K562 (cell line): ENCODE measurements around the gene SPRR2D. TPM values are rescaled to one million over a fixed set of nuclear protein-coding genes. Genes with fewer than 3 reads are reported as not detected.

ENCODE experiments used
- ARID3B ChIP-seq: fragments of 250-450 bp; sonication (Bioruptor Pico); IDR thresholded peaks from 2 replicates; pipeline ENCODE4 v1.4.0; 2020; ENCODE audit warnings: borderline replicate concordance
- BMI1 ChIP-seq: fragments of 150-350 bp; IDR thresholded peaks from 2 replicates; pipeline ENCODE4 v1.6.1; 2014; ENCODE audit warnings: low read length
- CEBPG ChIP-seq, 3 experiments: fragments of 200-800 bp in 1 of 3; sonication (Bioruptor generic) in 1 of 3; sonication (generic) in 1 of 3; formaldehyde crosslinking in 1 of 3; IDR thresholded peaks in 2 of 3; conservative IDR thresholded peaks in 1 of 3; 2 replicates each; pipeline versions ENCODE4 v1.6.1 to v1.8.0; 2016 to 2022; ENCODE audit warnings: missing compliant biosample characterization in 2 of 3, missing genetic modification characterization in 2 of 3, mild to moderate bottlenecking in 1 of 3, missing genetic modification reagents in 1 of 3
- CTBP1 ChIP-seq: fragments of 450-650 bp; IDR thresholded peaks from 2 replicates; pipeline ENCODE4 v1.6.1; 2016; ENCODE audit warnings: borderline replicate concordance
- E2F4 ChIP-seq: sonication (generic); formaldehyde crosslinking; IDR thresholded peaks from 2 replicates; pipeline ENCODE4 v1.8.0; 2022; ENCODE audit warnings: mild to moderate bottlenecking, low read depth, missing genetic modification reagents
- ELK3 ChIP-seq: fragments of 450-650 bp; formaldehyde crosslinking; IDR thresholded peaks from 2 replicates; pipeline ENCODE4 v1.4.0; 2020; ENCODE audit warnings: mild to moderate bottlenecking
- EP300 ChIP-seq: IDR thresholded peaks from 2 replicates; pipeline ENCODE4 v1.6.1; 2012; ENCODE audit warnings: low read length, improper control_type of control experiment
- HDAC6 ChIP-seq: IDR thresholded peaks from 2 replicates; pipeline ENCODE4 v1.6.1; 2012; ENCODE audit warnings: low read depth, mild to moderate bottlenecking, control low read depth, inconsistent platforms, low read length, moderate library complexity
- KDM1A ChIP-seq, 2 experiments: fragments of 450-650 bp; IDR thresholded peaks; 2 replicates each; pipeline ENCODE4 v1.6.1; 2016; ENCODE audit warnings: mild to moderate bottlenecking in 2 of 2
- L3MBTL2 ChIP-seq: fragments of 450-650 bp; IDR thresholded peaks from 2 replicates; pipeline ENCODE4 v1.6.1; 2016; ENCODE audit warnings: mild to moderate bottlenecking, moderate library complexity
- MAZ ChIP-seq, 2 experiments: fragments of 450-650 bp in 1 of 2; sonication (generic) in 1 of 2; formaldehyde crosslinking; IDR thresholded peaks in 1 of 2; conservative IDR thresholded peaks in 1 of 2; 2 replicates each; pipeline versions ENCODE4 v1.4.0 to v1.5.0; 2020; ENCODE audit warnings: mild to moderate bottlenecking in 1 of 2, missing genetic modification reagents in 1 of 2
- MYC ChIP-seq, 2 experiments: fragments of 250-450 bp in 1 of 2; sonication (Bioruptor Pico) in 1 of 2; IDR thresholded peaks; 2 replicates each; pipeline versions ENCODE4 v1.5.1 to v1.6.1; 2012 to 2021; ENCODE audit warnings: low read depth in 2 of 2, borderline replicate concordance in 1 of 2, improper control_type of control experiment in 1 of 2, low read length in 1 of 2, mild to moderate bottlenecking in 1 of 2, moderate library complexity in 1 of 2
- NR2C2 ChIP-seq, 2 experiments: fragments of 200-800 bp in 1 of 2; sonication (Bioruptor generic) in 1 of 2; sonication (generic) in 1 of 2; formaldehyde crosslinking in 1 of 2; IDR thresholded peaks; 2 replicates each; pipeline versions ENCODE4 v1.6.1 to v1.8.0; 2016 to 2022; ENCODE audit warnings: mild to moderate bottlenecking in 1 of 2, missing compliant biosample characterization in 1 of 2, missing genetic modification characterization in 1 of 2, missing genetic modification reagents in 1 of 2
- NUFIP1 ChIP-seq: fragments of 450-650 bp; IDR thresholded peaks from 2 replicates; pipeline ENCODE4 v1.6.1; 2018; ENCODE audit not compliant: partially characterized antibody
- PHB ChIP-seq: fragments of 250-450 bp; sonication (Bioruptor Pico); IDR thresholded peaks from 2 replicates; pipeline ENCODE4 v1.5.0; 2021
- SREBF2 ChIP-seq: sonication (generic); formaldehyde crosslinking; IDR thresholded peaks from 2 replicates; pipeline ENCODE4 v1.4.0; 2020; ENCODE audit warnings: mild to moderate bottlenecking, missing genetic modification reagents
- ZNF408 ChIP-seq: fragments of 250-450 bp; sonication (Bioruptor Pico); IDR thresholded peaks from 2 replicates; pipeline ENCODE4 v1.4.0; 2020; ENCODE audit warnings: low read depth, mild to moderate bottlenecking, moderate library complexity
- ZNF589 ChIP-seq: fragments of 200-800 bp; sonication (Bioruptor generic); IDR thresholded peaks from 2 replicates; pipeline ENCODE4 v1.6.1; 2016; ENCODE audit warnings: low read depth, missing genetic modification characterization, missing compliant biosample characterization
- ZNF77 ChIP-seq: fragments of 250-450 bp; sonication (Bioruptor Pico); IDR thresholded peaks from 2 replicates; pipeline ENCODE4 v1.5.0; 2020
- polyA plus RNA-seq, 8 experiments: library from polyadenylated mRNA; depleted of rRNA in 4 of 8; stranded (reverse) in 5 of 8; unstranded in 3 of 8; fragments of >200 nt; fragmentation: Nextera tagmentation in 2 of 8; fragmentation: Illumina TruSeq in 1 of 8; extraction: Ambion mirVana in 2 of 8; extraction: Trizol in 1 of 8; gene quantifications; 2 replicates each; pipeline versions ENCODE4 v1.2.1 to v1.2.3, GENCODE V29; 2011 to 2014; ENCODE audit warnings: inconsistent platforms in 1 of 8, missing spikeins in 1 of 8
- total RNA-seq, 7 experiments: library from RNA; depleted of rRNA in 6 of 7; stranded (reverse); fragments of >200 nt in 6 of 7; fragmentation: Illumina TruSeq in 2 of 7; extraction: Trizol in 2 of 7; gene quantifications; 2 replicates each; pipeline versions ENCODE4 v1.2.1 to v1.2.3, GENCODE V29; 2011 to 2021; ENCODE audit warnings: low replicate concordance in 1 of 7
- TF ChIP-seq, protein P1 (sequence below): fragments of 250-450 bp; sonication (Bioruptor Pico); IDR thresholded peaks from 2 replicates; pipeline ENCODE4 v1.8.0; 2021; ENCODE audit warnings: borderline replicate concordance, mild to moderate bottlenecking, moderate library complexity; ENCODE audit not compliant: poor library complexity, severe bottlenecking
- TF ChIP-seq, protein P2 (sequence below): fragments of 250-450 bp; sonication (Bioruptor Pico); IDR thresholded peaks from 2 replicates; pipeline ENCODE4 v1.8.0; 2022; ENCODE audit warnings: moderate library complexity, mild to moderate bottlenecking, inconsistent platforms
- TF ChIP-seq, protein P3 (sequence below): sonication (generic); formaldehyde crosslinking; IDR thresholded peaks from 2 replicates; pipeline ENCODE4 v1.9.0; 2022; ENCODE audit warnings: mild to moderate bottlenecking, missing genetic modification reagents

Gene SPRR2D
- total and polyA plus RNA-seq, 9 of the 15 experiments (the other 6 are each of a cell fraction or from before 2014, with no cell fraction given): 0.91 to 5.1 (median 3.2) TPM; not detected in 1

GRCh38 chr1:153023109-153023508 lies 17.8 kb downstream of the SPRR2D start (continued):
- TF ChIP-seq ELK3 (no peak), BMI1 (no peak), L3MBTL2 (peak; percentile 56; the same call in 1 of the 2 replicates), ZNF77 (no peak), MYC (IDR thresholded peaks at IDR 0.05; ENCODE audit: low read depth, low read length) (no peak), MYC (CRISPR knock-in tag; IDR thresholded peaks at IDR 0.05; ENCODE audit: borderline replicate concordance, low read depth) (no peak), NR2C2 (CRISPR knock-in tag; IDR thresholded peaks at IDR 0.05) (no peak), NR2C2 (tag; IDR thresholded peaks at IDR 0.05) (no peak), ZNF589 (peak; percentile 56; the same call in 1 of the 2 replicates), NUFIP1 (no peak), CTBP1 (no peak; the same call in 1 of the 2 replicates), ARID3B (CRISPR knock-in tag) (no peak), SREBF2 (CRISPR knock-in tag) (no peak), ZNF408 (no peak), MAZ (CRISPR knock-in tag; conservative IDR thresholded peaks at IDR 0.05 in 1 of 2, IDR thresholded peaks at IDR 0.05 in 1 of 2) (no peak), CEBPG (CRISPR knock-in tag; IDR thresholded peaks at IDR 0.05) (no peak), CEBPG (tag; conservative IDR thresholded peaks at IDR 0.05 in 1 of 2, IDR thresholded peaks at IDR 0.05 in 1 of 2) (peak in 1 of 2 experiments; percentile 41; a peak in 1 of 4 replicates), EP300 (no peak), HDAC6 (no peak), PHB (no peak), E2F4 (CRISPR knock-in tag) (no peak), KDM1A (IDR thresholded peaks at IDR 0.05) (no peak)
- TF ChIP-seq, protein P1, sequence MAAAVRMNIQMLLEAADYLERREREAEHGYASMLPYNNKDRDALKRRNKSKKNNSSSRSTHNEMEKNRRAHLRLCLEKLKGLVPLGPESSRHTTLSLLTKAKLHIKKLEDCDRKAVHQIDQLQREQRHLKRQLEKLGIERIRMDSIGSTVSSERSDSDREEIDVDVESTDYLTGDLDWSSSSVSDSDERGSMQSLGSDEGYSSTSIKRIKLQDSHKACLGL (CRISPR knock-in tag): no peak
- TF ChIP-seq, protein P2, sequence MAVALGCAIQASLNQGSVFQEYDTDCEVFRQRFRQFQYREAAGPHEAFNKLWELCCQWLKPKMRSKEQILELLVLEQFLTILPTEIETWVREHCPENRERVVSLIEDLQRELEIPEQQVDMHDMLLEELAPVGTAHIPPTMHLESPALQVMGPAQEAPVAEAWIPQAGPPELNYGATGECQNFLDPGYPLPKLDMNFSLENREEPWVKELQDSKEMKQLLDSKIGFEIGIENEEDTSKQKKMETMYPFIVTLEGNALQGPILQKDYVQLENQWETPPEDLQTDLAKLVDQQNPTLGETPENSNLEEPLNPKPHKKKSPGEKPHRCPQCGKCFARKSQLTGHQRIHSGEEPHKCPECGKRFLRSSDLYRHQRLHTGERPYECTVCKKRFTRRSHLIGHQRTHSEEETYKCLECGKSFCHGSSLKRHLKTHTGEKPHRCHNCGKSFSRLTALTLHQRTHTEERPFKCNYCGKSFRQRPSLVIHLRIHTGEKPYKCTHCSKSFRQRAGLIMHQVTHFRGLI (CRISPR knock-in tag): no peak
- TF ChIP-seq, protein P3, sequence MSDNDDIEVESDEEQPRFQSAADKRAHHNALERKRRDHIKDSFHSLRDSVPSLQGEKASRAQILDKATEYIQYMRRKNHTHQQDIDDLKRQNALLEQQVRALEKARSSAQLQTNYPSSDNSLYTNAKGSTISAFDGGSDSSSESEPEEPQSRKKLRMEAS (CRISPR knock-in tag): no peak
